ENCODE results near the gene GTPBP8. TPM values are rescaled to one million over a fixed set of nuclear protein-coding genes. Genes with fewer than 3 reads are reported as not detected.

Gene GTPBP8
- total and polyA plus RNA-seq, 2 of the 13 experiments (the other 11 are each of a cell fraction or from before 2014, with no cell fraction given), result 12.5 to 16.7 TPM

DNA sequence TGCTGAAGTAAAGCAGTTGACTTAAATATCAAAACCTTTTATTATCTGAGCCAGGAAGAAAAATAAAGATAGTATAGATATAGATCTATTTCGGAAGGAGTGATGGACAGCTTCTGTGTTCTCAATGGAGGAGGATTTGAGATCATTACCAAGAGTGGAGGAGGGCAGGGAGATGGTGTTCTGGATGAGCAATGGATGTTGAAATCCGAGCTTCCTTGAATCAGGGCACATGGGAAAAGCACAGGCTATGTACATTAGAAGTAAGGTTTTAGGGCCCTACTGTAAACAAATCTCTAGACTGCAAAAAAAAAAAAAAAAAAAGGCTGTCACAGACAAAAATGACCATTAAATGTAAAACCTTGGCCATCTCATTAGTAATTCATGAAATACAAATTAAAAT is 43.2 kb downstream of the GTPBP8 start:
- in situ Hi-C loops (cut with HindIII; ENCODE audit: extremely low pct_ligation_motif_present, low pct_unique_long_range_greater_than_20kb) (no loop called here), intact Hi-C loops (cut with micrococcal nuclease; ENCODE audit: unreplicated experiment) (no loop called here)
- Histone ChIP-seq H3K36me3 (replicated peaks in 1 of 2; ENCODE audit: control insufficient read depth in 1 of 2, insufficient read depth in 2 of 2, low read length in 2 of 2) (no peaks in the 10 kb centered on the region), H3K79me2 (ENCODE audit: insufficient read depth, low read length) (no peaks in the 10 kb centered on the region), H3K27ac (ENCODE audit: extremely low read length, insufficient read depth, low read length) (no peak overlapping the region), H3K9ac (ENCODE audit: insufficient read depth, low read depth, low read length) (no peak overlapping the region), H3K4me3 (replicated peaks in 1 of 3; ENCODE audit: insufficient read depth in 1 of 3, low read depth in 2 of 3, low read length in 3 of 3) (no peak overlapping the region), H2AFZ (ENCODE audit: low read length) (no peak overlapping the region), H3K27me3 (ENCODE audit: control insufficient read depth in 1 of 2, insufficient read depth in 2 of 2, low read length in 2 of 2) (no peaks in the 10 kb centered on the region), H3K4me2 (ENCODE audit: low read depth, low read length) (no peak overlapping the region), H3K4me1 (ENCODE audit: insufficient read depth, low read length) (no peaks in the 10 kb centered on the region), H3K9me3 (ENCODE audit: low read length) (no peaks in the 10 kb centered on the region), H4K20me1 (ENCODE audit: insufficient read depth, low read length) (no peaks in the 10 kb centered on the region)
- BruUV-seq (replicated peaks), result no TSS peak
- no peak for ATAC-seq
- DNase-seq (ENCODE audit: low spot score), result no peak
- no peak for FAIRE-seq
- ChIA-PET CTCF (ENCODE audit: low intra/inter-chr PET ratio, low total read pairs) (no interaction called here), POLR2A (no interaction called here)
- 4% methylated on average over 2 of the region's 2 CpGs for WGBS (ENCODE audit: low lambda C conversion rate)
- TF ChIP-seq, protein P1, sequence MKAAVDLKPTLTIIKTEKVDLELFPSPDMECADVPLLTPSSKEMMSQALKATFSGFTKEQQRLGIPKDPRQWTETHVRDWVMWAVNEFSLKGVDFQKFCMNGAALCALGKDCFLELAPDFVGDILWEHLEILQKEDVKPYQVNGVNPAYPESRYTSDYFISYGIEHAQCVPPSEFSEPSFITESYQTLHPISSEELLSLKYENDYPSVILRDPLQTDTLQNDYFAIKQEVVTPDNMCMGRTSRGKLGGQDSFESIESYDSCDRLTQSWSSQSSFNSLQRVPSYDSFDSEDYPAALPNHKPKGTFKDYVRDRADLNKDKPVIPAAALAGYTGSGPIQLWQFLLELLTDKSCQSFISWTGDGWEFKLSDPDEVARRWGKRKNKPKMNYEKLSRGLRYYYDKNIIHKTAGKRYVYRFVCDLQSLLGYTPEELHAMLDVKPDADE (CRISPR knock-in tag; IDR thresholded peaks at IDR 0.05), result no peak
- TF ChIP-seq SMARCE1 (IDR thresholded peaks at IDR 0.05; ENCODE audit: borderline replicate concordance) (no peak), ZNF781 (CRISPR knock-in tag; IDR thresholded peaks at IDR 0.05; ENCODE audit: borderline replicate concordance, not compliant biosample characterization) (no peak), KLF12 (CRISPR knock-in tag; IDR thresholded peaks at IDR 0.05; ENCODE audit: borderline replicate concordance) (no peak), KAT7 (CRISPR knock-in tag; IDR thresholded peaks at IDR 0.05; ENCODE audit: borderline replicate concordance) (no peak), NR1H2 (CRISPR knock-in tag; IDR thresholded peaks at IDR 0.05; ENCODE audit: borderline replicate concordance, low read depth) (no peak)
- TF ChIP-seq, protein P2, sequence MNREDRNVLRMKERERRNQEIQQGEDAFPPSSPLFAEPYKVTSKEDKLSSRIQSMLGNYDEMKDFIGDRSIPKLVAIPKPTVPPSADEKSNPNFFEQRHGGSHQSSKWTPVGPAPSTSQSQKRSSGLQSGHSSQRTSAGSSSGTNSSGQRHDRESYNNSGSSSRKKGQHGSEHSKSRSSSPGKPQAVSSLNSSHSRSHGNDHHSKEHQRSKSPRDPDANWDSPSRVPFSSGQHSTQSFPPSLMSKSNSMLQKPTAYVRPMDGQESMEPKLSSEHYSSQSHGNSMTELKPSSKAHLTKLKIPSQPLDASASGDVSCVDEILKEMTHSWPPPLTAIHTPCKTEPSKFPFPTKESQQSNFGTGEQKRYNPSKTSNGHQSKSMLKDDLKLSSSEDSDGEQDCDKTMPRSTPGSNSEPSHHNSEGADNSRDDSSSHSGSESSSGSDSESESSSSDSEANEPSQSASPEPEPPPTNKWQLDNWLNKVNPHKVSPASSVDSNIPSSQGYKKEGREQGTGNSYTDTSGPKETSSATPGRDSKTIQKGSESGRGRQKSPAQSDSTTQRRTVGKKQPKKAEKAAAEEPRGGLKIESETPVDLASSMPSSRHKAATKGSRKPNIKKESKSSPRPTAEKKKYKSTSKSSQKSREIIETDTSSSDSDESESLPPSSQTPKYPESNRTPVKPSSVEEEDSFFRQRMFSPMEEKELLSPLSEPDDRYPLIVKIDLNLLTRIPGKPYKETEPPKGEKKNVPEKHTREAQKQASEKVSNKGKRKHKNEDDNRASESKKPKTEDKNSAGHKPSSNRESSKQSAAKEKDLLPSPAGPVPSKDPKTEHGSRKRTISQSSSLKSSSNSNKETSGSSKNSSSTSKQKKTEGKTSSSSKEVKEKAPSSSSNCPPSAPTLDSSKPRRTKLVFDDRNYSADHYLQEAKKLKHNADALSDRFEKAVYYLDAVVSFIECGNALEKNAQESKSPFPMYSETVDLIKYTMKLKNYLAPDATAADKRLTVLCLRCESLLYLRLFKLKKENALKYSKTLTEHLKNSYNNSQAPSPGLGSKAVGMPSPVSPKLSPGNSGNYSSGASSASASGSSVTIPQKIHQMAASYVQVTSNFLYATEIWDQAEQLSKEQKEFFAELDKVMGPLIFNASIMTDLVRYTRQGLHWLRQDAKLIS (CRISPR knock-in tag; IDR thresholded peaks at IDR 0.05), result no peak
- TF ChIP-seq, protein P3, sequence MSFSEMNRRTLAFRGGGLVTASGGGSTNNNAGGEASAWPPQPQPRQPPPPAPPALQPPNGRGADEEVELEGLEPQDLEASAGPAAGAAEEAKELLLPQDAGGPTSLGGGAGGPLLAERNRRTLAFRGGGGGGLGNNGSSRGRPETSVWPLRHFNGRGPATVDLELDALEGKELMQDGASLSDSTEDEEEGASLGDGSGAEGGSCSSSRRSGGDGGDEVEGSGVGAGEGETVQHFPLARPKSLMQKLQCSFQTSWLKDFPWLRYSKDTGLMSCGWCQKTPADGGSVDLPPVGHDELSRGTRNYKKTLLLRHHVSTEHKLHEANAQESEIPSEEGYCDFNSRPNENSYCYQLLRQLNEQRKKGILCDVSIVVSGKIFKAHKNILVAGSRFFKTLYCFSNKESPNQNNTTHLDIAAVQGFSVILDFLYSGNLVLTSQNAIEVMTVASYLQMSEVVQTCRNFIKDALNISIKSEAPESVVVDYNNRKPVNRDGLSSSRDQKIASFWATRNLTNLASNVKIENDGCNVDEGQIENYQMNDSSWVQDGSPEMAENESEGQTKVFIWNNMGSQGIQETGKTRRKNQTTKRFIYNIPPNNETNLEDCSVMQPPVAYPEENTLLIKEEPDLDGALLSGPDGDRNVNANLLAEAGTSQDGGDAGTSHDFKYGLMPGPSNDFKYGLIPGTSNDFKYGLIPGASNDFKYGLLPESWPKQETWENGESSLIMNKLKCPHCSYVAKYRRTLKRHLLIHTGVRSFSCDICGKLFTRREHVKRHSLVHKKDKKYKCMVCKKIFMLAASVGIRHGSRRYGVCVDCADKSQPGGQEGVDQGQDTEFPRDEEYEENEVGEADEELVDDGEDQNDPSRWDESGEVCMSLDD (CRISPR knock-in tag; IDR thresholded peaks at IDR 0.05; ENCODE audit: borderline replicate concordance), result no peak
- TF ChIP-seq, protein P4, sequence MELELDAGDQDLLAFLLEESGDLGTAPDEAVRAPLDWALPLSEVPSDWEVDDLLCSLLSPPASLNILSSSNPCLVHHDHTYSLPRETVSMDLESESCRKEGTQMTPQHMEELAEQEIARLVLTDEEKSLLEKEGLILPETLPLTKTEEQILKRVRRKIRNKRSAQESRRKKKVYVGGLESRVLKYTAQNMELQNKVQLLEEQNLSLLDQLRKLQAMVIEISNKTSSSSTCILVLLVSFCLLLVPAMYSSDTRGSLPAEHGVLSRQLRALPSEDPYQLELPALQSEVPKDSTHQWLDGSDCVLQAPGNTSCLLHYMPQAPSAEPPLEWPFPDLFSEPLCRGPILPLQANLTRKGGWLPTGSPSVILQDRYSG (CRISPR knock-in tag; IDR thresholded peaks at IDR 0.05), result no peak
- TF ChIP-seq, protein P5, sequence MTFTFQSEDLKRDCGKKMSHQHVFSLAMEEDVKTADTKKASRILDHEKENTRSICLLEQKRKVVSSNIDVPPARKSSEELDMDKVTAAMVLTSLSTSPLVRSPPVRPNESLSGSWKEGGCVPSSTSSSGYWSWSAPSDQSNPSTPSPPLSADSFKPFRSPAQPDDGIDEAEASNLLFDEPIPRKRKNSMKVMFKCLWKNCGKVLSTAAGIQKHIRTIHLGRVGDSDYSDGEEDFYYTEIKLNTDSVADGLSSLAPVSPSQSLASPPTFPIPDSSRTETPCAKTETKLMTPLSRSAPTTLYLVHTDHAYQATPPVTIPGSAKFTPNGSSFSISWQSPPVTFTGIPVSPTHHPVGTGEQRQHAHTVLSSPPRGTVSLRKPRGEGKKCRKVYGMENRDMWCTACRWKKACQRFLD (CRISPR knock-in tag; IDR thresholded peaks at IDR 0.05; ENCODE audit: borderline replicate concordance), result no peak
- TF ChIP-seq, protein P6, sequence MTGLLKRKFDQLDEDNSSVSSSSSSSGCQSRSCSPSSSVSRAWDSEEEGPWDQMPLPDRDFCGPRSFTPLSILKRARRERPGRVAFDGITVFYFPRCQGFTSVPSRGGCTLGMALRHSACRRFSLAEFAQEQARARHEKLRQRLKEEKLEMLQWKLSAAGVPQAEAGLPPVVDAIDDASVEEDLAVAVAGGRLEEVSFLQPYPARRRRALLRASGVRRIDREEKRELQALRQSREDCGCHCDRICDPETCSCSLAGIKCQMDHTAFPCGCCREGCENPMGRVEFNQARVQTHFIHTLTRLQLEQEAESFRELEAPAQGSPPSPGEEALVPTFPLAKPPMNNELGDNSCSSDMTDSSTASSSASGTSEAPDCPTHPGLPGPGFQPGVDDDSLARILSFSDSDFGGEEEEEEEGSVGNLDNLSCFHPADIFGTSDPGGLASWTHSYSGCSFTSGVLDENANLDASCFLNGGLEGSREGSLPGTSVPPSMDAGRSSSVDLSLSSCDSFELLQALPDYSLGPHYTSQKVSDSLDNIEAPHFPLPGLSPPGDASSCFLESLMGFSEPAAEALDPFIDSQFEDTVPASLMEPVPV (CRISPR knock-in tag; IDR thresholded peaks at IDR 0.05), result no peak
